DMS 273 treated with DMSO at 0.1 percent for 48 hours (cell line): ENCODE results near the gene C16orf95.
"Not testable (repeated sequence)": the region's sequence is repeated elsewhere in the genome, so short reads cannot be mapped to it uniquely, and the experiment has no call there.

Source experiments
- DNase-seq: peaks from one replicate; lab custom pipeline; 2025; lab: John Stamatoyannopoulos, UW

Gene C16orf95, protein sequence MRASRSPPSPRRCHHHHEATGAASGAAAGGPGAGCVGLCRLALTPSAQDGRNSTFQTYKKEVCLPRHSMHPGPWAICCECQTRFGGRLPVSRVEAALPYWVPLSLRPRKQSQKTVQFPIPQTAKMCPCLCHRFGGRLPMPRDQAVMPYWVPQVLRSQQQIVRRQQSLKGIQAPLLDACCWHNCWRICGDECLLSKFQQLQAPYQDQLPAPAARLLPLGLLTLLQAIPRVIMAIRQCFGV

DNA sequence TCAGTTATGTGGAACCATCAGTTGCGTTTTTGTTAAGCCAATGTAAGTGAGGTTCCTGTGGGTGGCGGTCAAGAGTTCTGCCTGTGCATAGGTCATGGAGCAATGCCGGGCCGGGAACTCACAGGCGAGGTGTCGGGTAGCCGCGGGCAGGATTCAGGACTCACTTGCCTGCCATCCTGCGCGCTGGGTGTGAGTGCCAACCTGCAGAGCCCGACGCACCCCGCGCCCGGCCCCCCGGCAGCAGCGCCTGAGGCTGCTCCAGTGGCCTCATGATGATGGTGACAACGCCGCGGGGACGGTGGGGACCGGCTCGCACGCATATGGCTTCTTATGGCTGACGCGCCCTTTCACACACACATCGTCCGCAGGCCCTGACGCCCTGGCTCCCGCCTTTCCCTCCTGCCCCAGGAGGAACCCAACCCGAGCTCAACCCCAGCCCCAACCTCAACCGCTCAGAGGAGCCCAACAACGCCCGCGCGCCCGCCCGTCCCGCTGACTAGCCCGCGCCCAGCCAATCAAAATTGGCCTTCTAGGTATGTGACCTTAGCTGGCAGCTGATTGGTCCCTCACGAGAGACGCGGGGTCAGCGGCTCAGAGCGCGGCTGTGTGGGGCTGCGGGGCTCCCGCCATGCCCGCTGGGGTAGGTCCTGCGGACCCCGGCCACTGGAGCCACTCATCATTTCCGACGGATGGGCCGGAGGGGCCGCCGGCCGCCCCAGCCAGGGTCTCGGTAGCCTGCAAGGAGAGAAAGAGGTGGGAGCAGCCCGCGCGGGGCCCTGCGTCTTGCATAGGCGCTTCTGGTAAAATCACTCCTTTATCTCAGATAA lies at the start of gene C16orf95:
C16orf95 (minus strand) TSS at position 470 of the 827 bp plus-strand sequence; CDS start at position 320, 150 bp downstream.
- DNase-seq: peak; percentile 79

DNA sequence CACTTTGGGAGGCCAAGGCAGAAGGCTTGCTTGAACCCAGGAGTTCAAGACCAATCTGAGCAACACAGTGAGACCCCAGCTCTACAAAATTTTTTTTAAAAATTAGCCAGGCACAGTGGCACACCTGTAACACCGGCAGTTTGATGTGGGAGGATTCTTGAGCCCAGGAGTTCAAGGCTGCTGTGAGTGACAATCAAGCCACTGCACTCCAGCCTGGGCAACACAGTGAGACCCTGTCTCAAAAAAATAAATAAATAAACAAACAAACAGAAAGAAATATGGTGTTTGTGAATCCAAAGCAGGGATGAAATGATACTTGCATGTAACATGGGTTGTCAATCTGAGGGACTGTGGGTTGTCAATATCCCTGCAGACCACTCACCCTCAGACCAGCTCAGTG lies 49.7 kb upstream of the C16orf95 start:
- DNase-seq: no peak

DNA sequence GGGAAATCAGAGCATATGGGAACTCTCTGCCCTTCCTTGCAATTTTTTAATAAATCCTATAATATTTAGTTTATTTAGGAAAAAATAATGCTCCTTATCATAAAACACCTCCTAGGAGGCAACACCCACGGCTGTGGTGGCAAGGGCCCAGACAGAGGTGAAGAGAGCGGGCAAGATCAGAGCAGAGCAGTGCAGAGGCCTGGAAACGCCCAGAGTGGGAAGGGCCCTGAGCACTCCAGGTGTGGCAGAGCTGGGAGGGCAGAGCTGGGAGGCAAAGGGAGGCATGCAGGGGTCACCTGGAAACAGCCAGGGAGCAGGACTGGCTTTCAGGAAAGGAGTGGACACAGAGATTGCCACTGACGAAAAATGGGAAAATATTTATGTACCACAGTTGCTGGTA lies 49.1 kb upstream of the C16orf95 start:
- no peak for DNase-seq

DNA sequence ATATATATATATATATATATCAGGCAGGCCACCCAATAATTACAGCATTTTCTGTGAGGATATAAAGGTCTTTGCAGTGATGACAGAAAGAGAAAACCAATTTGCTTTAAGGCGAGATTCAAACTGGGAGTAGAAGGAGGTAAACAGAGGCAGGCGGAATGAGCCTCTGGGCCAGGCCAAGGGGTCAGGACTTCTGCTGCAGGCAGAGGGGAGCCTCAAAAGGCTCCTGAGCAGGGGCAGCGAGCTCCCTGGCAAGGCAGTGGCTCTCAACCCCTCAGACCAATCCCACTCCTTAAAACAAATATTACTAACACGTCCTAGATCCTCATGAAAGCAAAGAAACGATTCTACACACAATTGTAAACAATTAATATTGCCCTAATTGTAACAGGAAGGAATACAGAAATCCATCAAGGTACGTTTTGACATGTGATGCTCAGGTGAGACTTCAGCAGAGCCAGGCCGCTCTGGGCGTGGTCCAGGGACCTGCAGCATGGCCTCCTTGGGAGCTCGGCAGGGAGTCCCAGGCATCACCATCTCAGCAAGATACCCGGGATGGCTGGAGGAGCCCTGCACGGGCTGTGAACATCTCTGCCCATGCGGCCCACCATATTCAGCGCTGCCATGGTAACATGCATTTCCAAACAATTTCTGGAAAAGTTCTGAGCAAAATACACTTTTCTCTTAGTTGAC lies 48.0 kb upstream of the C16orf95 start:
- no peak for DNase-seq

DNA sequence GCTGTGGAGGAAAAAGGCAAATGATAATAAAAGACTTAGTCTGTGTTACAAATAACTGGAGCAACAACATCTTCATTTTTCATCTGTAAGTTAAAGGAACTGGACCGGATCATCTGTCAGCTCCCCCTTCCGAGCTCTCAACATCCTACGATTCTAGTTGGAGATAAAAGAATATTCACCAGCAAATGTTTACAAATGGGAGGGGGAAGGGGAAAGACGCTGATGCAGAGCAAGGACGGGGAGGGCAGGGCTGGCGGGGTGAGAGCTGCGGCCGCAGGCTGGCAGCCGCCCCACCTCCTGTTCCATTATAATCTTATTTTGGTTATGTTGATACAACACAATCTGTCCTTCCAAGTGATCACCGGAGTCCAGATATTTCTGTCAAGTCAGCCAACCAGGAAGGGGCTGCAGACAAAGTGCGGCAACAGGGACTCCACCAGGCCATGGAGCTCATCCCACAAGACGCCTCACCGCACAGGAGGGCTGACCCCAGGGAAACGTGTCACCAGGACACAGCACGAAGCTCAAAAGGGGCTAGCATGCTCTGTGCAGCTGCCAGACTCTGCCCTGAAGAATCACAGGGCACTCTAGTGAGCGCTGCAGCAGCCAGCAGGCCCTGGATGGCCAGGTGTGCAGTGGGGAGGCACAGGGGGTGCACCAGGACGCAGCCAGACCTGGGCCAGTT lies 46.7 kb upstream of the C16orf95 start:
- DNase-seq: peak; percentile 4

DNA sequence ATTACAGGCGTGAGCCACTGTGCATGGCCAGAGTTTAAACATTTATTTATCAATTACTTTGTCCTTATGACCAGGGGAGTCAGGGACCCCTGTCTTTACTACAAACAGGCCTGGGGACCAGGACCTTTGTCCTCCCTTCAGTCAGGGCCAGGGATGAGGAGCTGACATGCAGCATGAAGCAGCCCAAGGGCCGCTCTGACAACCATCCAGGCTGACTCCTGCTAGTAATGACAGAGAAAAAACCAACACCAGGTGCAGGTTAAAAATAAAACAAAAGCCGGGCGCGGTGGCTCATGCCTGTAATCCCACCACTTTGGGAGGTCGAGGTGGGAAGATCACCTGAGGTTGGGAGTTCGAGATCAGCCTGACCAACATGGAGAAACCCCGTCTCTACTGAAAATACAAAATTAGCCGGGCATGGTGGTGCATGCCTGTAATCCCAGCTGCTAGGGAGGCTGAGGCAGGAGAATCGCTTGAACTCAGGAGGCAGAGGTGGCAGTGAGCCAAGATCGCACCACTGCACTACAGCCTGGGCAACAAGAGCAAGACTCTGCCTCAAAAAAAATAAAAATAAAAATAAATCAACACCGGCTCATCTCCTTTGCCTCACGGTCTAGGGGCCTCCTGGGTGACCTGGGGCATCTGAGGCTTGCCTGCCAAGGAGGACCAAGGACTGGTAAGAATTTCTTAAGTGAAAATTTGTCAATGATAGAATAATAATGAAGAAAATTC lies 45.8 kb upstream of the C16orf95 start:
- DNase-seq: not testable (repeated sequence)

DNA sequence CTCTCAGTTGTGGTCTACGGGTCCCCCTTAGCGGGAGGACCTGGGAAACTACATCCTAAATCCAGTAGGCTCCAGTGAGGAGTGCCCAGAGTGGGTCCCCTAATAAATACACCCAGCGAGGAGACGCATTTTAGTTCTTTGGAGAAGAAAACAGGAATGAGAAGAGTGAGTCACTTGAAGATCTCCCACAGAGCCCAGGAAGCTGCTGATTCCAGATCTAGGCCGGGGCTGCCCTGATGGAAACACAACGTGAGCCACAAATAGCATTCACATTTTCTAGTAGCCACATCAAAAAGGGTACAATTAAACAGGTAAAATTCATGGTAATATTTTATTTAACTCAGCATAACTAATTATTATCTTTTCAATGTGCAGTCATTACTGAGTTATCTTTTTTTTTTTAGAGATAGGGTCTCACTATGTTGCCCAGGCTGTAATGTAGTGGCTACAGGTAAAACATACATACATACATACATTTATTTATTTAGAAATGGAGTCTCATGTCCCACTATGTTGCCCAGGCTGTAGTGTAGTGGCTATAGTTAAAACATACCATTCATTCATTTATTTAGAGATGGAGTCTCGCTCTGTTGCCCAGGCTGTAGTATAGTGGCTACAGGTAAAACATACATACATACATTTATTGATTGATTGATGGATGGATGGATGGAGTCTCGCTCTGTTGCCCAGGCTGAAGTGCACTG lies 44.9 kb upstream of the C16orf95 start:
- DNase-seq: no peak

DNA sequence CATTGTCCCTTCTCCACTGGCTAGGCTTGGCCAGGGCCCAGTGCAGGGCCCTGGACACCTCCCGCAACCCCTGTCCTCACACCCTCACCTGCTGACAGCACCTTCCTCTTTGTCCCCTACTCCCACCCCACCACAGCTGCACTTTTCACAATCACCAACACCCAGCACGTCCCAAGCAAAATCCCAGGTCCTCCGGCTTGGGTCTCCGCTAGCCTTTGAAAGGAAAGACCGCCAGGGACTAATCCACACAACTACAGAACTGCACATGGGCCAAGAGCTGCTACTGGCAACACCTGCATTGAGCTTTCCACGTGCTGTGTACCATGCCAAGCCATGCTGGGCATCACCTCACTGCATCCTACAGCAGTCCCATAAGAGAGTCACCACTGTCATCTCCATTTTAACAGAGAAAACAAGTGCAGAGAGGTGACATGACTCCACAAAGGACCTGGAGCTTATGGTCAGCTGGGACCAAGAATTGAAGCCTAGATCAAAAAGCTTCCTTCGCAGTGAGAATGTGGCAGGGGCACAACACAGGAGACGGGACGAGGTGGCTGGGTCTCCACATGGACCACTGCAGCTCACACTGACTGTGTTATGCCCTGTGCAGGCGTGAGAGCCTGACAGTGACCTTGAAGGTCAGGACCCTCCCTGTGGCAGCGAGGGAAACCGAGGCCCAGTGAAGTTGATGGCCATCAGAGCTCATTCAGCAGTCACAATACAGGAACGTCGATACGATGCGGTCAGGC lies 43.8 kb upstream of the C16orf95 start:
- DNase-seq: no peak

DNA sequence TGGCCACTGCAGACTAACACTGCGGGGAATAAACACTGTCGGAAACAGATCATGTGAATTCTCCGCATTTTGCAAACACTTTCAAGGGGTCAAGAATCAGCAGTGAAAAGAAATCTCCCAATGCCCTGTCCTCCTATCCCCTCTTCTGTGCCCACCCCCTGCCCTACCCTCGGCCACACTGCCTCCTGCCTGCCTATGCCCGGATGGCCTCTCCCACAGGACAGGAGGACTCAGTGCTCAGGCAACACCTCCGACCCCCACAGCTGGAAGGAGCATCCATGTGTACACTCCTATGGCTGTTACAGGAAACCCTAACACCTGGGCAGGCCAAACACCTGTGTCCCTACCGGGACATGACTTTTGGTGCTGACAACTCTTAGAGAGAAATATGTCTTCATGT lies 41.9 kb upstream of the C16orf95 start:
- no peak for DNase-seq

DNA sequence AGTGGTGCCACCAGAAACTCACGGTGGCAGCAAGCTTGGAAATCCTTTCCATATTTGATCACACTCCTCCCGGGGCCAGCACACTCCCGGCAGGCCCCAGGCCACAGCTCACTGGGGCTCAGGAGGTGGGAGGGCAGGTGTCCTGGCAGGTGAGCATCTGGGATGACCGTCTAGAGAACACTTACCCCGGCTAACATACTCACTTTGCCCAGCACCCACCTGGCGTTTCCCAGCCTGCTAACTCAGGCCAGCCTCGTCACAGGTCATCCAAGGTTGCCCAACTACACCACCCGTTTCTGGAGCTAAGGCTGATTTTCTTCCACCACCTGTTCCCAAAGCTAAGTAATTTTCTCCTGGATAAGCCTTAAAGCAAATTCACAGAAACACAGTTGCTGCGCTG lies 41.5 kb upstream of the C16orf95 start:
- no peak for DNase-seq

DNA sequence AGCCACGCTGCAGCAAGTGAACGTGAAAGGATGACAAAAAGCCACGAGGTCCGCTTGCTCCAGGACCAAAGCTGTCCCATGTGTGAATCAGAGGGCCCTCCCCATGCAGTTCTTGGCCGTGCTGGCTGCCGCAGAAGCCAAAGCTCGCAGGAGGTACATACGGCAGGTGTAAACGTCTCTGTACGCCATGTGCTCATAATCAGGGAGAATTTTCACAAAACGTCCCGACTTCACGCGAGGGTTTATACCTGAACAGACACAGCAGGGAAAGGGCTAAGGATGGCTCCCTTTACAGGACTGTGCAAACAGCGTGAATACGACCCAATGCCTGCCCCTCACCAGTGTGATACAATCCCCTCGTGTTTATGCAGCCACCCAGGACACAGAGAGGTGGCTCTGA lies 41.1 kb upstream of the C16orf95 start:
- no peak for DNase-seq

DNA sequence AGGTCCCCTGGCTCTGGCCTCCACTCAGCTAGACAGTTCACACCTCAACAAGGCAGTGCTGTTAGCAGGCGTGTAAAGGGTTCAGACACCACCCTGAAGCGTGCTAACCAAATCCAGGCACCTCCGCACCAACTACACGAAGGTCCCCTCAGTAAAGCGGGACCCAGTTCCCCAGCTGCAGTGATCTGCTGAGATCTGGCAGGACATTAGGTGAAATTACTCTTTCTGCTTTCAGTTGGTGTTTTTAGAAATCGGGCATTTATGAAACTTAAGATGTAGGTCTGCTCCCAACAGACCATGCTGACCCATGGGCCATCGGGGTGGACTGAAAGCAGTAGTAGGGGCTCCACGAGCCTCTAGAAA lies 39.3 kb upstream of the C16orf95 start:
- no peak for DNase-seq

DNA sequence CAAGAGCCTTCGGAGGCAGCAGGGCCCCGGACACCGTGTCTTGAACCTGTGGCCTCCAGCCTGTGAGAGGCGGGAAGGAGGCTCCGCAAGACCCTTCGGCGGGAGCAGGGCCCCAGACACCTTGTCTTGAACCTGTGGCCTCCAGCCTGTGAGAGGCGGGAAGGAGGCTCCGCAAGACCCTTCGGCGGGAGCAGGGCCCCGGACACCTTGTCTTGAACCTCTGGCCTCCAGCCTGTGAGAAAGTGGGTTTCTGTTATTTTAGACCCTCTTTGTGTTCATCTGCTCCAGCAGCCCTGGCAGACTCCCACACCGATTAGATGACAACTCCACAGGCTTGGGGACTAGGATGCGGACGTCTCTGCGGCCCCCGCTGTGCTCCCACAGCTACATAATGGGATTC lies 36.4 kb upstream of the C16orf95 start:
- no peak for DNase-seq

DNA sequence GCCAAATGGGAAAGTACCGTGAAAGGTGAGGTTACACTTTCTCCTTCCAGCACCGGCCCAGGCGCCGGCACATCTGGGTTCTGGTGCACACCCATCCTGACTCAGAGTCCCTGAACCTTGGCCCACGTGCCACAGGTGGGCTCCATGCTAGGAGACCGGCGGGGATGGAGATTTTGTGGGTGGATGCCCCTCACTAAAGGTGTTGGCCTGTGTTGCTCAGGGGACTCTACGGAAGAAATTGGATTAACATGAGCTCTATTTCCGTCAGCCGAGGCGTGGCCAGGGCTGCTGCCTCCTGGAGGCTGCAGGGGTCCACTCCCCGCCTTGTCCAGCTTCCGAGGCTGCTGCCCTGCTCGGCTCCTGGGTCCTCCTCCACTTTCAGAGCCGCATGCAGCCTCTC lies 35.6 kb upstream of the C16orf95 start:
- no peak for DNase-seq

DNA sequence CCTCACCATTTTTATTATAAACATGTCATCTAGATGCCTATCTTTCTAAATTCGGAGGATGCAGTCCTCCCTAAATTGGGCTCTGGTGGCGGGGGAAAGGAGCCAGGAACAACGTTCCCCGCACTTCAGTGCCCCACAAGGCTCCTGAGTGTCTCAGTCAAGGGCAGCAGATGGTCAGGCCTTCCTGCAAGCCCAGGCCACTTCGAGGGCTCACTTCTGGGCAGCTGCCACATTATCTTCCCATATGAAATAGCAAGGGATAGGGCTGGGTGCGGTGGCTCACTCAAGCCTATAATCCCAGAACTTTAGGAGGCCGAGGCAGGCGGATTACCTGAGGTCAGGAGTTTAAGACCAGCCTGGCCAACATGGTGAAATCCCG lies 34.1 kb upstream of the C16orf95 start:
- DNase-seq: peak; percentile 71

DNA sequence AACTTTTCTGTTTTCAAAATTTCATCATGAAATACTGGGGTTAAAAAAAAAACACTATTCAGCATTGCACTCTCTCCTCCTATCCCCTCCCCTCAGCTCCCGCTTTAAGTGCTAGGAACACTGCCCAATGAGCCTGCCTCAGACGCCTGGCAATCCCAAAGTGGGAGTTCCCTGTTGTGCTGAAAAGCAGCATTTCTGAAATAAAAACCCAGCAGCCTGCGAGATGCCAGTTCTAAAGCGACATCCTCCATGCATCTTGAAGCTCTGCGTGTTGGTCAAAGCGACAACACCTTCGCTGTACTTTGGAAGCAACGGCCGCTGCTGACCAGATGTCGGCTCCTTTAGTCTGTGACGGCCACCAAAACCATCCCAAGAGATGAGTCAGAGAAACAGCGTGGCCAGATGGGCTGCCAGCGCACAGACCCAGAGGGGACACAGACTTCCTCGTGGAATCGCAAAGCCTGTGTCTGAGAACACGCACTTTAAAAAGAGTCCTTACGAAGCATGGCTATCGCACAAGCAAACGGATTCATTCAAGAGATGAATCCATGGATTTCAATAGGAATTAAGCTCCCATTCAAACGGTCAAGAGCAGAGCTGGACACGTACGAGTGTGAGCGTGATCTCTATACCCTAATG lies 33.6 kb upstream of the C16orf95 start:
- DNase-seq: no peak

DNA sequence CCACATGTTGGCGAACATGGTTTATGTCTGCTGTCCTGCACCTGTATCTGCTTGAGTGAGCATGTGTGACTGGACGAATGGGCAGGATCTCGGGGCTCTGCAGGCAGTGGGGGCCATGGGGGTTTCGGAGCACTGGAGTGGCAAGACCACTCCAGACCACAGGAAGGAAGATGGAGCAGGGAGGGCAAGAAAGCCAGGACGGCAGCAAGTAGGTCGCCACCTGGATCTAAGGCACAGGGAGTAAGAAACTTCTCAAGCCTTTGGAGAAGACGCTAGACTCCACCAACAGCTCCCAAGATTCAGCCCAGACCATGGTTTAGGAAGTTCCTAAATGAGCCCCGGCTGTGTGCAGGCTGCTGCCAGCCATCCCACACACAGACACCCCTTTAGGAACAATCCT lies 32.8 kb upstream of the C16orf95 start:
- DNase-seq: no peak

DNA sequence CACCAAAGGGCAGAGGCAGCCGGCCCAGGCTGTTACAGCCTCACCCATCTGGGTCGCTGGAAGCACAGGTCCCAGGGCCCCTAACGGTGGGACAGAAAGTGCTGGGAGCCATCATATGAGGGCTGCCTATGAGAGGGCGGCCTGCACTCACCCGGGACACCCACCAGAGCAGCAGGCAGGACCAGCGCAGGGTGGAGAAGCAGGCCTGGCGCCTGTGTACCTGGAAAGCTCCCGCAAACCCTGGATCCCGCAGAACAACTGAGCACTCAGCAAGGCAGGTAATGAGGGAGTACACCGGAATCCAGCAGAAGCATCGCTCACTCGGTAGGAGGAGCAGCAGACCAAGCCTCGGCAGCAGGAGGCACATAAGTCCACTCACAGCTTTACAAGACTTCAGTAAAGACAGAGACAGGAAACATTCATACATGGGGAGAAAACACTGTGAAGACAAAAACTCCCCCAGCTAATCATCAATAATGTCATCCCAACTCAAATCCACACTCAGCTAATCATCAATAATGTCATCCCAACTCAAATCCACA lies 31.5 kb upstream of the C16orf95 start:
- DNase-seq: no peak

DNA sequence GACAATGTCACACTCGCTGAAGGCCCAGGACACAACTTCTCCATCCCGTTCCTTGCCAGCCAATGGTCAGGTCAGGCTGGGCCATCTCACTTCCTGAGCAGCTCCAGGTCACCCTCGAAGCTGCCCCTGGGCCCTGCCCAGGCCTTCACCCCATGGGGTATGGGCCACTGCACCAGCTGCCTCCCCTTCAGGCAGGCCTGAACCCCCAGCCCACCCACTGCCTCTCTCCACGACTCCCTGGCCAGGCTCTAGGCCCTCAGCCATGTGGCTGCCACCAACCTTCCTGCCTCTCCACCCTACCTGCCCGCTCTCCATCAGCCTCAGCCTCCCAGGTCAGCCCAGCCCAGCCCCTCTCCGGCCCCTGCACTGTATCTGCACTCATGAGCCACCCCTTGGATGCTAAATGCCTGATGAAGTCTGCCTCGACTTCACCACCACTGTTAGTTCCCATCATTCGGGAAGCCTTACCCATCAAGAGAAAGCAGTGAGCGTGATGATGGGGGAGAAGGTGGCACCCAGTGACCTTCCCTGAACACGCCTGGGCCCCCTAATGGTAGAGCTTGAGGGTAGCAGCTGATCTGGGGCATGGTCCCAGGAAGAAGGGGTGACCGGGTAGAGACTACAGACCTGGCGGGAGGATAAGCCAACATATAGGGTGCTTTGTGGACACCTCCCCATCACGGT lies 30.9 kb upstream of the C16orf95 start:
- no peak for DNase-seq
